GM12872 (cell line): Measurements from ENCODE around the gene SHTN1.

ENCODE experiments used
- CTCF ChIP-seq: IDR thresholded peaks from 3 replicates; pipeline ENCODE4 v1.5.1; 2011; ENCODE audit warnings: low read depth, mild to moderate bottlenecking, low read length, moderate library complexity; ENCODE audit not compliant: insufficient read depth

Gene SHTN1

DNA sequence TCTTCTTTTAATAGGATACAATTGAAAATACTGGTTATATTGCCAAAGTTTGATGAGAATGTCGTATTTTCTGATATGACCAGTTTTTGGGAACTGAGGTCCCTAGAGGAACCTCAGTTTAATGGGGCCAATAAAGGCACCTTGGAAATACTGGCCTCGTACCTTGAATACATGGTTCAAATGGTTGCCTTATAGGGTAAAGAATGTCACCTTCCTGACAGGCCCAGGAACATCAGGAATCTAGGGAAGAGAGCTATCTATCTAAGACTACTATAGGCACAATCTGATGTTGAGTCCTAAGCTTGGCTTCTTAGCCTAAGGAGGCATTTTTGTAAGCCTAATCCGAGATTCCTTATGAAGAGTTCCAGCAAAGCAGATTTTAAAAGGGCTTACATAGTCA is 9.3 kb downstream of the SHTN1 start:
- TF ChIP-seq CTCF, result no peak

GRCh38 chr10:116994113-116994890 is 10.7 kb downstream of the SHTN1 start:
- TF ChIP-seq CTCF, result no peak

DNA sequence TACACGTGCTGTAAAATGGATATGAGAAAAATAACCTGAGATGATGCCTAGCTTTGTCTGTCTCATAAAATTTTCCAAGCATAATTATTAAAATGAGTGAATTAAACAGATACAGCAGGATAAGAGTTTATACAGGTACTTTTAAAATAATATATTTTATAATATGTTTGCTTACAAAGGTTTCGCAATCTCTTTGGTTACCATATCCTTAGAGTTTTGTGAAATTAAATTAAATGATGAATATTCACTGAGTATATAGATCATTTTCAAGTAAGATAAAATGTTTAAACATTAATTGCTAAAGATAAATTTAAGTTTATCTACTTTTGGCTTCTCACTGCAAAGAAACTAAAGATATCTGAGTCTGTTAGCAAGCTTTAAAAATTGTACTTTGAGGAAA is 11.4 kb downstream of the SHTN1 start:
- no peak for TF ChIP-seq CTCF

- TF ChIP-seq CTCF, result no peak
Observed at GRCh38 chr10:116992183-116992582, 12.8 kb downstream of the SHTN1 start.

DNA sequence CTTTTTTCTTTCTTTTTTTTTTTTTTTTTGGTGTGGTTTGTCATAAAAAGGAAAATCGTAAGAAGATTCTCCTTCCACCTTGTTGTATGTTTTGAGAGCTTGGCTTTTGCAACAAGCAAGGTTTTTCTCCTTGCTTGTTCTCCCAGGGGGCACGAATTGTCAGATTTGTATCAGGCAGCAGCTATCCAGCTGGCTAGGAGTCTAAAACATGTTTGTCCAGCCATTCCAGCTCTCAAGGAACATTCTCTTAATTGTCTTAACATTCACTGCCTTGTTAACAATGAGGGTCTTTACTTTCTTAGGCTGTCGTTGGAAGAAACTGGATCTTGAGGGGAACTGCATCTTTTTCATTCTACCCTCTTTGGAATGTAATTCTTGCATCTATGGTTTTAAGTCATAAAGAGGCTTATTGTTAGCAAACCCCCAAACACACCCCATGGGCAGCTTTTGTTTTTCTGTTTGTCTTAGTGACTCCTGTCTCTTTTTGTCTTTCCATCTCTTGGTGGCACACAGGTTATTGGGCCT is 14.6 kb downstream of the SHTN1 start:
- no peak for TF ChIP-seq CTCF

DNA sequence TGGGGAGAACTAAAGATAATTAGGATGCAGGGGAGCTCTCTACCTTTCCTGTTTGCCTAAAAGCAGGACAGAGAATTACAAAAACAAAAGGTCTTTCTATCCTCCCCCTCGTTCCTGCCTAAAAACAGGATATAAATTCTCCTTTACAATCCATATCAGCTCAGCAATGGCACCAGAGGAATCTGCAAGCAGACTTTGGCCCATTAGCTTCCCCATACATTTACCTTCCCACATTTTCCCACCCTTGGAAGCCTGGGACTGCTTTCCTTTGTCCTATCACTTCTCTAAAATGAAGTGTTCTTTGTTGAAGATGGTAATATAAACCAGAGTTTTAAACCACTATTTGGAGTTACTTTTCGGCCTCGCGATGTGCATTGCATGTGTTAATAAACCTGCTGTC is 15.5 kb downstream of the SHTN1 start:
- TF ChIP-seq CTCF, result no peak

- no peak for TF ChIP-seq CTCF
Observed at GRCh38 chr10:116988311-116988710, 16.7 kb downstream of the SHTN1 start.
